DOHH2 (cell line): ENCODE data around the gene MYO9A.

Experiments
- H3F3A ChIP-seq: fragments of 200-600 bp; sonication (generic), shearing (Covaris generic); 2 replicates; pipeline ENCODE4 v1.6.0; 2016; ENCODE audit warnings: antibody characterized with exemption, mild to moderate bottlenecking; ENCODE audit not compliant: control insufficient read depth, insufficient read depth
- H3K27ac ChIP-seq: fragments of 200-600 bp; sonication (generic); 2 replicates; pipeline ENCODE4 v1.5.1; 2014; ENCODE audit warnings: low read depth, mild to moderate bottlenecking, low read length, moderate library complexity
- H3K27me3 ChIP-seq: fragments of 200-600 bp; sonication (generic); 2 replicates; pipeline ENCODE4 v1.6.1; 2014; ENCODE audit warnings: mild to moderate bottlenecking, low read length, mixed read lengths; ENCODE audit not compliant: control insufficient read depth
- H3K36me3 ChIP-seq: fragments of 200-600 bp; sonication (generic); 2 replicates; pipeline ENCODE4 v1.6.1; 2014; ENCODE audit warnings: mild to moderate bottlenecking, low read length, moderate library complexity, mixed read lengths; ENCODE audit not compliant: control insufficient read depth
- H3K4me1 ChIP-seq: fragments of 200-600 bp; sonication (generic); 2 replicates; pipeline ENCODE4 v1.6.1; 2014; ENCODE audit warnings: mild to moderate bottlenecking, low read length, mixed read lengths; ENCODE audit not compliant: control insufficient read depth
- H3K4me2 ChIP-seq: fragments of 200-600 bp; sonication (generic); 2 replicates; pipeline ENCODE4 v1.6.0; 2014; ENCODE audit warnings: mild to moderate bottlenecking, low read length, moderate library complexity
- H3K4me3 ChIP-seq: fragments of 200-600 bp; sonication (generic); 2 replicates; pipeline ENCODE4 v1.5.1; 2014; ENCODE audit warnings: mild to moderate bottlenecking, low read length, mixed read lengths
- H3K79me2 ChIP-seq: fragments of 200-600 bp; sonication (generic); 2 replicates; pipeline ENCODE4 v1.6.1; 2014; ENCODE audit warnings: mild to moderate bottlenecking, low read length, mixed read lengths; ENCODE audit not compliant: control insufficient read depth
- H3K9me2 ChIP-seq: fragments of 200-600 bp; sonication (generic); replicated peaks from 2 replicates; pipeline ENCODE4 v1.6.1; 2014; ENCODE audit warnings: mild to moderate bottlenecking, low read length, mixed read lengths; ENCODE audit not compliant: control insufficient read depth
- H3K9me3 ChIP-seq: fragments of 200-600 bp; sonication (generic); 2 replicates; pipeline ENCODE4 v1.6.1; 2014; ENCODE audit warnings: antibody characterized with exemption, low read length, mixed read lengths; ENCODE audit not compliant: control insufficient read depth, insufficient read depth
- H4K20me1 ChIP-seq: fragments of 200-600 bp; sonication (generic); 2 replicates; pipeline ENCODE4 v1.6.0; 2014; ENCODE audit warnings: low read depth, mild to moderate bottlenecking, antibody characterized with exemption, low read length, moderate library complexity; ENCODE audit not compliant: control insufficient read depth, insufficient read depth
- CTCF ChIP-seq: fragments of 200-600 bp; sonication (generic); IDR thresholded peaks from one replicate; pipeline ENCODE4 v1.5.1; 2014; ENCODE audit warnings: antibody characterized with exemption, mild to moderate bottlenecking, low read depth, low read length; ENCODE audit not compliant: poor library complexity, severe bottlenecking
- EZH2phosphoT487 ChIP-seq: fragments of 200-600 bp; sonication (generic); IDR thresholded peaks from 2 replicates; pipeline ENCODE4 v1.6.1; 2017; ENCODE audit warnings: borderline replicate concordance, mild to moderate bottlenecking, antibody characterized with exemption, low read length, moderate library complexity, mixed read lengths

The MYO9A gene

GRCh38 chr15:72034859-72035650 is 82.9 kb downstream of the MYO9A start:
- Histone ChIP-seq H4K20me1 (no peaks in the 10 kb centered on the region), H3K9me3 (no peaks in the 10 kb centered on the region), H3K9me2 (no peaks in the 10 kb centered on the region), H3K4me3 (no peak overlapping the region), H3K27ac (no peak overlapping the region), H3F3A (no peaks in the 10 kb centered on the region), H3K36me3 (peaks cover 34% of the 10 kb centered on the region), H3K79me2 (peaks cover 78% of the 10 kb centered on the region), H3K27me3 (no peaks in the 10 kb centered on the region), H3K4me1 (peaks cover 24% of the 10 kb centered on the region), H3K4me2 (no peak overlapping the region)
- TF ChIP-seq CTCF (no peak), EZH2phosphoT487 (no peak)

GRCh38 chr15:72034351-72034750 is 83.6 kb downstream of the MYO9A start:
- TF ChIP-seq CTCF (no peak), EZH2phosphoT487 (no peak)
- Histone ChIP-seq H4K20me1 (no peaks in the 10 kb centered on the region), H3K4me3 (no peak overlapping the region), H3F3A (no peaks in the 10 kb centered on the region), H3K36me3 (peaks cover 31% of the 10 kb centered on the region), H3K79me2 (peaks cover 72% of the 10 kb centered on the region), H3K9me3 (no peaks in the 10 kb centered on the region), H3K27ac (no peak overlapping the region), H3K27me3 (no peaks in the 10 kb centered on the region), H3K4me1 (peaks cover 24% of the 10 kb centered on the region), H3K4me2 (no peak overlapping the region), H3K9me2 (no peaks in the 10 kb centered on the region)

DNA sequence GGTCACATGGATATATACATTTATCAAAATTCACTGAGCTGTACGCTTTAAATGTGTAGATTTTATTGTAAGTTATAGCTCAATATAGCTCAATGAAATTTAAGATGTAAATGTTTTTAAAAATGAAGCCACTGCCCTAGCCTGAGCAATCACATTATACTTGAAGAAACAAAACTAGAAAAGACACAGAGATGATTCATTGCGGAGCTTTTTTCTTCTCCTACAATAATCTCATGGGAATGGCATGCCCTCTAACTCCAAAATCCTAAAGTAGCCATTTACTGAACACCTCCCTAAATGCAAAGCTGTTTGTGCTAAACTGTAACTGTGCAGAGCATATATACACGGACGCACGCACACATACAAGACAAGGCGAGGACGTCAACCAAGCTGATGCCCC is 84.2 kb downstream of the MYO9A start:
- no peaks in the 10 kb centered on the region for H3F3A ChIP-seq
- H3K4me3 ChIP-seq, result no peak overlapping the region
- TF ChIP-seq CTCF, result no peak
- no peak for TF ChIP-seq EZH2phosphoT487
- peaks cover 24% of the 10 kb centered on the region for H3K4me1 ChIP-seq
- H3K27ac ChIP-seq, result no peak overlapping the region
- no peak overlapping the region for H3K4me2 ChIP-seq
- H4K20me1 ChIP-seq, result no peaks in the 10 kb centered on the region
- peaks cover 73% of the 10 kb centered on the region for H3K79me2 ChIP-seq
- no peaks in the 10 kb centered on the region for H3K9me2 ChIP-seq
- H3K27me3 ChIP-seq, result no peaks in the 10 kb centered on the region
- H3K36me3 ChIP-seq, result peaks cover 31% of the 10 kb centered on the region
- H3K9me3 ChIP-seq, result no peaks in the 10 kb centered on the region
